ENCODE results near the gene PTPRT.

The PTPRT gene

DNA sequence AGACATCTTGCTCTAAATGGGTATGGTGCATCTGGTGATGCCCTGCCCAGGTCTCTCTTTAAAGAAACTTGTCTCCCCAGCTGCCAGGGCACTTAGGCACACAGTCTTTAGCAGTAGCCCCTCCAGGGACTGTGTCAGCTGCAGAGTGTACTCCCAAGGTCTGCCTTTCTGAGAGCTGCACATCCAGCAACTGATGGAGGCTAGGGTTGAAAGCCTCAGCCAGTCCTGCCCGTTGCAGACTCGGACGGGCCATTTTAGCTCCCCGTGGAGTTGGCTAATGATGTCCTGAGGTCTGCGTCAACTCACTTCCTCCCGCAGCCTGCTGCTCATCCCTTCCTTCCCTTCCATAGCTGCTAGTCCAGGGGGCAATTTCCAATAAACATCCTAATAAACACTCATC, 381.8 kb downstream of the PTPRT start:
- no peak for DNase-seq (ENCODE audit: low read depth in 2 of 2)

GRCh38 chr20:42795111-42795695, 394.5 kb downstream of the PTPRT start:
- DNase-seq (ENCODE audit: low read depth in 2 of 2), result no peak

DNA sequence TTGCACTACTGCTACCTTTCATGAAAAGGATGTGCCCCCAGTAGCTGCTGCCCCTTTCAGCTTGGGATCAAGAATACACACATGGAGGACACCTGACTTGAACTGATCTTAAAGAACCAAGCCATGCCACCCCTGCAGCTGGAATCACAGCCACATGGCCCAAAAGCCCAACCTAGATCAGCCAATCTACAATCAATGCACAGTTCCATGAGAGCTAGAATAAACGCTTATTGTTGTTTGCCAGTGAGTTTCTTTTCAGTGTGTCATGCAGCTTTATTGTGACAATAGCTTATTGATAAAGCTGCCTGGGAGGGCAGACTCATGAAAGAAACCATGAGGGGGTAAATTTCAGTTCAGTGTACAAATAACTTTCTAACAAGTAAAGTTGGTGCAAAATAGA, 397.7 kb downstream of the PTPRT start:
- no peak for DNase-seq (ENCODE audit: low read depth in 2 of 2)

DNA sequence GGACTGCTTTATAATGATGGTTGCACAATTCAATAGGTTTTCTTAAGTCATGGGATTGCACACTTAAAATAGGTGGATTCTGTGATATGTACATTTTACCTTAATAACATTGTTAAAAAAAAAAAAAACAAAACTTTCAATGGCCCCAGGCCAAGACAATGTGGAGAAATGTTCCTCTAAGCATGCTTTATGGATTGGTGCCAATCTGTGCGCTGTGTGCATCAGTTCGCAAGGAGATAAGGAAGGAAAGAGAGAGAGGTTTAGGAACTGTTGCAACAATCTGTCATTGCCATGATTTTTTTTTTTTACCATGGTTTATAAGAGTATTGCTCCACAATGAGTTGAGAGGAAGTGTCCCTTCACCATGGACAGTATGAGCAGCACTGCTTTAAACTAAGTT, 399.6 kb downstream of the PTPRT start:
- DNase-seq (ENCODE audit: low read depth in 2 of 2), result no peak

GRCh38 chr20:42788707-42789106, 401.0 kb downstream of the PTPRT start:
- DNase-seq (ENCODE audit: low read depth in 2 of 2), result no peak

GRCh38 chr20:42785041-42785440, 404.7 kb downstream of the PTPRT start:
- DNase-seq (ENCODE audit: low read depth in 2 of 2), result no peak

- DNase-seq (ENCODE audit: low read depth in 2 of 2), result no peak
Observed at GRCh38 chr20:42779216-42779615, 410.5 kb downstream of the PTPRT start.

GRCh38 chr20:42775866-42776265, 413.8 kb downstream of the PTPRT start:
- no peak for DNase-seq (ENCODE audit: low read depth in 2 of 2)

- no peak for DNase-seq (ENCODE audit: low read depth in 2 of 2)
Observed at GRCh38 chr20:42775037-42775436, 414.7 kb downstream of the PTPRT start.

GRCh38 chr20:42763015-42763414, 426.7 kb downstream of the PTPRT start:
- DNase-seq (ENCODE audit: low read depth in 2 of 2), result no peak

DNA sequence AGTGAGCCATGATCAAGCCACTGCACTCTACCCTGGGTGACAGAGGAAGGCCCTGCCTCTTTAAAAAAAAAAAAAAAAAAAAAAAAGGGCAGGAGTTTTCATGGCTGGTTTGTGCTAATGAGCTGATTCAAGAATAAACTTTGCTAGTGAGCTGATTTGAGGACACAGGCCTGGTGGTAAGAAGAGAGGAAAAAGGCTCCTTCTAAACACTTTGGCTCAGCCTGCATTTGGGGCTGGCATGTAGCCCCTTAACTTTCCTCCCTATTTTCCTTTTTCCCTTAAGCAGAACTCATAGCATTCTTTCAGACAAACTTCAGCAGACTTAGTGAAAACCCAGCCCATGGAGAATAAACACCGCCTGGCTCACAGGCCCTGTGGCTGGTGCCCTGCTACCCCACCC, 432.7 kb downstream of the PTPRT start:
- DNase-seq (ENCODE audit: low read depth in 2 of 2), result no peak

GRCh38 chr20:42754706-42755105, 435.0 kb downstream of the PTPRT start:
- no peak for DNase-seq (ENCODE audit: low read depth in 2 of 2)

- DNase-seq (ENCODE audit: low read depth in 2 of 2), result no peak
Observed at GRCh38 chr20:42752620-42753019, 437.1 kb downstream of the PTPRT start.

DNA sequence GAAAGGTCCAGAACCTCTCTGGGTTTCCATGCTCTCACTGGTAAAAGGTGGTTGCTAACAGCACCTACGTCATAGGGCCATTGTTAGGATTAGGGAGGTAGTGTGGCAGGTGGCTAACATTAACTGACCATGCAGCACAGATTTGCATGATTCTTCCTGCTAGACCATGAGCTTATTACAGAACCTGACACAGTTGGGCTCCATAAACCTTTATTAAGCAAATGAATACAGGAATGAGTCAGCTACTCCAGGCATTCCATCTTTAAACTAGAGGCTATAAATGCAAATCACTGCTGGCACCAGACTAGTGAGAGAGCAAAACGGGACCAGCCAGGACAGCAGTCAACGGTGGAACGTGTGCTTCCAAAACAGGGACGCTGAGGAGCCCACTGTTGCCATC, 440.1 kb downstream of the PTPRT start:
- no peak for DNase-seq (ENCODE audit: low read depth in 2 of 2)

DNA sequence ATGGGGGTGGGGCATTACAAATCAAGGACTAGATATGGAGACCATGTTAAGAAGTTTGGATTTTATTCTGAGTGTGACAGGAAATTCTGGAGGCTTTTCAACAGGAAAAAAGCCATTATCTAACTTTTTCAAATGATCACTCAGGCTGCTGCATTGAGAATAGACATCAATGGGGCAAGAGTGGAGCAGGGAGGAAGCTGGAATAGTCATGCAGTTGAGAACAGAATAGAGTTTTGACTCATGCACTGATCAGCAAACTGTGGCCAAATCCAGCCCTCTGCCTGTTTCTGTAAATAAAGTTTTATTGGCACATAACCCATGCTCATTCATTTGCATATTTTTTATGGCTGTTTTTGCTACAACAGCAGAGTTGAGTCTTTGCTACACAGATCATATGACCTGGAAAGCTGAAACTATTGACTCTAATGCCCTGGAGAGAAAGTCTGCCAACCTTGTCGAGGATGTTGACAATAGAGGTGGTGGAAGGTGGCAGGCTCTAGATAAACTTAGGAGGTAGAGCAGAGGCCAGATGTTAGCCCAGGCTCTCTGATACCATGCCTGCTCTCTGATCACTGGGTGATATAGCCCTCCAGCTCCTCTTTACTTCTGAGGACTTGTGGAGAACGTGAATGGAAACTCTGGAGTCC, 441.8 kb downstream of the PTPRT start:
- DNase-seq (ENCODE audit: low read depth in 2 of 2), result no peak

GRCh38 chr20:42744756-42745465, 444.8 kb downstream of the PTPRT start:
- DNase-seq (ENCODE audit: low read depth in 2 of 2), result no peak

- no peak for DNase-seq (ENCODE audit: low read depth in 2 of 2)
Observed at GRCh38 chr20:42742926-42743325, 446.8 kb downstream of the PTPRT start.

DNA sequence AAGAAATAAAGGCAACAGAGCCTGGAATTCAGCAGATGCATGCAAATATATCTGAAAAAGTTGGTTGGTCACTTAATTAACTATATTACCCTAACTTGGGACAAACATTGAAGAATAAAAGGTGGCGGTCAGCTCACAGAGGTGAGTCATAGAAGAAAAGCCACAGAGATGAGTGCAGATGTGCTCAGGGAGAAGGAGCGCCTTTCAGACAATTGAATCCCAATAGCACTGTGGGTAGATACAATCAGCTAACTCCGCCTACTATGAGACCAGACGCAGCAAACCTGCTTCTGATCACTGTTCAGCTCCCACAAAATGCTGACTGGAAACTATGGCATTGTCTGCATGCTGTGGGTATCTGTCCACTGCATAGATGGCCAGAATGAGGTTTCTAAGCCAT, 447.8 kb downstream of the PTPRT start:
- no peak for DNase-seq (ENCODE audit: low read depth in 2 of 2)

DNA sequence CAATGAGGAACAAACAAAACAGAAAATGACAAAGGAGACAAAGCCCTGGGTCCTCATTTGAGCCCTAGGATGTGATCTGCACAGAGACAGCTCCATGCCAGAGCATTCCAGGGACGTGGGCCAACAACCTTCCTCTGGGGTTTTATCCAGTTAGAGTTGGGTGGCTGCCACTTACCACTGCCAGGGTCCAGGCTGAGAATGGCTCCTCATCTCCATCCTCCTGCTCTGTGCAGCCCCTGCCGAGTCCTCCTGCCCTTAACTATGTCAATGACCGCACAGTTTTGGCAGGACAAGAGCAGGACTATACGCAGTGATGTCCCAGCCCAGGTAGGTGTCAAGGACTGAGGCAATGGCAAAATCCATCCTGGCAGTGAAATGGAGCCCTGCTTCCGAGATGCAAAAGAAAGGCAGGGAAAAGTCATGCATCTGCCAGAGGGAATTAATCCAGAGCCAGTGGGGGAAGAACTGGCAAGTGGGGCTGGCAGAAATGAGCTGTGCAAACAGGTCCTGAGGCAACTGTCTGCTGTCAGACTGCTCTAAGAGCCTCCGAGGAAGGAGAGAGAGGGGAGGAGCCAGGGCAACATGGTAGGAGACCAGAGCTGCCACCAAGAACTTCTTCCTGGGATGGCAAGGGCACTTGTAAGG, 449.4 kb downstream of the PTPRT start:
- DNase-seq (ENCODE audit: low read depth in 2 of 2), result no peak

DNA sequence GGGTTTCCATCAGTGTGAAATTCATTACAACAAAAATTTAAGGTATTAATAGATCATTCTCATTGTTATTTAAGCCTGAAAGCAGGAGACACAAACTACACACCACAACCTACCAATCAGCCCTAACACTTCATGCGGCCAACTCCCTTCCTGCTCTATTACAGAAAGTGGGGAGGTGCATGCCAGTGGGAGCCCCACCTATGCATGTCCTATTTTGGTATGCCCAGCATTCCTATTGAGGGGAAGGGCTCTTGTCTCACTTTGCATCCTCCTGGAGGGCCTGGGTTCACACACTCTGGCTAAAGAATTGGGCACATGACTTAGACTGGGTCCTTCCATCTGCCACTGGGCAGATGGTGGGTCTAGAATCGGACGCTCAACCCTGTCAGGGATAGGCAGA, 450.0 kb downstream of the PTPRT start:
- no peak for DNase-seq (ENCODE audit: low read depth in 2 of 2)

DNA sequence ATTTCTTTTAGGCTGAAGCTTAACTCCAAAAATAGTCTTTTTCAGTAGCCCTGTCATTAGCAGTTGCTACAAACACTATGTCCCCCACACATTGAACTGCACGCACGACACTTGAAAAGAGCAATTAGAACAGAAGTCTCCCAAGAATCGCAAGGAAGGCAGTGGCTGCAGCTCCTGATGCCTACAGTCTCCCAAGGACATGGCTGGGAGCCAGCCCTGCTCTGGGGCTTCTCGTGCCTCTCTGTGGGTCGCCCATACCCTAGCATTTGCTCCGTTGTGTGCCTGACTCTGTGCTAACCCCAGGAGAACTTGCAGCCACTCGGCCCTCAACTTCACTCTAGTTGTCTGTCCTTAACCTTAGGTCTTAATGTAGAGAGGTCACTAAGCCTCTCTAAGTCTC, 454.2 kb downstream of the PTPRT start:
- no peak for DNase-seq (ENCODE audit: low read depth in 2 of 2)

- DNase-seq (ENCODE audit: low read depth in 2 of 2), result no peak
Observed at GRCh38 chr20:42734660-42735368, 454.9 kb downstream of the PTPRT start.
